ENCODE data around the gene ERRFI1.

Gene ERRFI1

DNA sequence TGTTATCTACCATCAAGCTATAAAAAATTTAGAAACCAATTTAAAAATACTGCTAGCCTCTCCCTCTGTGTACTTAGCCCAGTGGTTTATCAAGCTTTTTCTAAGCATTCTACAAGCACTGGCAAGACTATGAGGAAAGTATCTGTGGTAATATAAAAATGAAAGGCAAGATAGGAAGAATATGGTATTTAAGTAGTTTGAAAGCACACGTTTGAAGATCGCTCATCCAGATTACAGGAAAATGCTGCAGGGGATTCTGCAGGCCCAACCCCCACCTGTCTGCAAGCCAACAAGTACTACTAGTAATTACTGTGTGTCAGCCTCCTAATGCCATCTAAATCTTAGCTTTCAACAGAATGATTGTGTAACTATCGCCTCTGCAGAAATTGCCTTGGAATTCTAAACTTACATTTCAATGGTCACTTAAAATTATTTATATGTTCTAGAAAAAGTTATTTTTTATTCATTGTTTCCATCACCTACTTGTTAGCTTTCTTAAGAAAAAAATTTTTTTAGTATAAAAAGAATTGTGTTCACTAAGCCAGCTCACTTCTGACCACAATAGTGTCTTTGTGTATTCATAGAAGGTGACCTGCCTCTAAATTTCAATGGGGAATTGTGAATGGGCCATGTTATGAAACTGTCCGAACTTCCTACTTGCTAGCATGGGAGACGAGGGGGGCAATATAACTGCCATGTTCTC is 8.5 kb downstream of the ERRFI1 start:
- ATAC-seq: no peak

DNA sequence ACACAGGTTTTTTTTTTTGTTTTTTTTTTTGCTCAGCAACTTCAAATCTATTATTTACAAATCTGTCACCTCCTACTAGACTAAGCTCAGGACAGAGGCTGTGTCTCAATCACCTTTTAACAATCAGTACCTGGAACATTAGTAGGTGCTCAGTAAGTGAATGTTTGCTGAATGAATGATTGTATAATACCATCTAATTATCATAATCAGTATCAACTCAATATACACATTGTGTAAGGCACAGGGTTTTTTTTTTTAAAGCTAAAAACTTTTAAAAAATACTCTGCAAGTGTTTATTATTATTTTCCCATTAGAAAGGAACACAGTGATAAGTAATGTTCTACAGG is 9.2 kb downstream of the ERRFI1 start:
- ATAC-seq: no peak

DNA sequence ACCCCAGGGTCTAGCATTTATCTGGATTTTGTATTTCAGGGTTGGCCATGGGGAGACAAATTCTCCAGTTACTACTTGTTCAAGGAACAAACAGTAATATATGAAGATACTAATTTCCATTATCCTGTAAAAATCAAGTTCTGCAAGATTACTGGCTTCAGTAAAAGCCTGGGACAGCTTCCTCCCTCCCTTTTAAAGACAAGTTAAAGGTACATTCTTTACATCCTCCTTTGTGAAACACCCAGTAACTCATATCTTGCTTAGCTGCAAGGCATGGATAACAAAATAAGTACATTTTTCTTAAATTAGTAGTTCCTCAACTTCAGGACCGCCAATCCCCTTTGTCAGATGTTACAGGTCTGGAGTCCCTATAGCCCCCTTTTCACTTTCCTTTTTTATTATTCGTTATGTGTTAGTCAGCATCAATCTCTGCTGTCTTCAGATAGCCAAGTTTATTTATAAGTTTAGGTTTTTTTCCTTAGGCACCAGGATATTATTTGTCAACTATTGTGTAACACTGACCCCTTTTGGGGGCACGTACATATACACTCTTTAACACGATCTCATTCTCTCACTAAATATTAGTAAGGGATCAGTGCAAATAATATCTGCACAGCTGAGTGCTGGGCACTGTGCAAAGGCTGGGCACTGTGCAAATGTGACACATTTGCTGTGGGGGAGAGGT is 9.8 kb downstream of the ERRFI1 start:
- ATAC-seq: no peak

DNA sequence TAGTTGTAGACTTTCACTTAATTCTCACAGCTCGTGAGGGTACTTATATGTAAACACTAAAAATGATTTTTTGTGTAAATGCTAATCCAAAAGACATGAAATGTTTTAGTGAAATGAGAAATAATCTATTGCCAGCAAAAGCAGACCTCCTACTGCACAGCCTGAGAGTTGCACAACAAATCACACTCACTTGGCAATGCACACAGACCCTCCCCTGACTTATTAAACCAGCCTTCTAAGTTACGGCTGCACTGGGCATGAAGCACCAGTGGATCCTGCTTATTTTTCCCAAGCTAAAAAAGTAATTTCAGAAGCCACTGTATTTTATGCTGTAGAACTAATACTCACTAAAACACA is 10.3 kb downstream of the ERRFI1 start:
- no peak for ATAC-seq

DNA sequence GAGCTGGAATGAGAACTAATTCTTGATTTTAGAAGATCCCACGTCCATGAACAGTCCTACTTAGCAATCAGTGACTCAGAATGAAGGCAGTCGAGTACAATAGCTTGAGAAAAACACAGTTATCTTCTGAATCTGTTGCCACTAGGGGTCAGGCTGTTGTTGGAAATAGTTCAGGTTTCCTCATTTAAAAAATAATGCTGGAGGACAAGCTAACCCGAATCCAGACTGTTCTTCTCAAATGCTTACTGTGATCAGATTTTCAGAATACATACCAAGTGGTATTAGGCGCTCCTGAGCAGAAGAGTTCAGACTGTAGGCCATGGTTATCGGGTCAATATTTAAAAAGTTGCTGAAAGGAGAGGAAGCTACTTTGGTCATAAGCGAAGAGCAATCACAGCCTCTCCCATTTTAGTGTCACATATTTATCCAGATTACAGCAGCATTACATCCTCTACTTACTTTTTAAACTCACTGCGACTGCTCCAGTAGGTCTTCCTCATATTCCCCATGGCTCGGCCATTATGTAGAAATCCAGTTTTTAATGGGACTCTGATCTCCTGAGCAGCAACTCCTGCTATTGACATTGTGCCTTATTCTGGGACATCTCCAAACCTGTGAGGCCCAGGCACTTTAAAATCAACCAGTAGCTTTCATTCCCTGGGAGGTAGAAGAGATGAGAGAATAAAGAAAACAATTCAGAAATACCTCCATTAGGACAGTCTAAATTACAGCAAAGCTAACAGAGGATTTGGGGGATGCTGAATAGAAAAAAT is 10.9 kb downstream of the ERRFI1 start:
- ATAC-seq: peak; percentile 65 to 85

DNA sequence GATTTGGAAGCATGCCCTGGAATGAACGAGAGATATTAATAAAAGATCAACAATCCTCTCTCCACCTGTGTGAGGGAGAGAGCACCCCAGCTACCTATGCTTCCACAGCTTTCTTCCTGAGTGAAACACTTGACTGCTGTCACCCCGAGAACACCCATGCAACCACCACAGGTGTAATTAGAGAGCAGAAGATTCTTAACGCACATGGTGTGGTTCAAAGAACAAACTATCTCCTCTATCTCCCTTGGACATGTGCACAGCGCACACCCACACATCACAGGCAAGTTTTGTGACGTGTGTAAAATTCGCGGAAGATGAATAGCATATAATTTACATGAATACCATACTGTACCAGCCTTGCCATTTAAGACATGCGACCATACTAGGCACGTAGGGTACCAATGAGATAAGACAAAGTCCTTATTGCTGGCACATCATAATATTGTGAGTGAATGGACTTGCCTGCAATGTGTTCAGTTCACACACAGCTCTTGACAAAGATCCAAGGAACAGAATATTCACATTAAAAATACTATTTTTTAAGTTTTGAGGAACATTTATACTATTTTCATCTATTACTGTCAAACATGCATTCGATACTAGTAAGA is 11.6 kb downstream of the ERRFI1 start:
- no peak for ATAC-seq

DNA sequence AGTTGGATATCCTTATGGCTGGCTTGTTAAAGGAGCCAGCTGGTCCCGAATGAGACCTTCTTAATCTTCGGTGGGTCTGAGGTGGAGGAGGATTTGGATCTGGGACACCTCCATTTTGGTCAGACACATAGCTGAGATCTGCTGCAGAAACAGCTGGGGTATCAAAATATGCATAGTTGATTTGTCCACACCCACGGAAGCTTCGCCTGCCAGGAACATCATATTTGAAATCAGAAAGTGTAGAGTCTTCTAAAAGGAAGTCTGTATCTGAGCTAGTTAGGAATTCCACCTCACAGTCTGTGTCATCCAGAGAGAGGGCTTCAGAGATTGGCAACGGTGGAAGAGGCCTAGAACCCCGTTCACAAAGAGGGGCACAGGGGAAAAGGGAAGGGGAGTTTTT is 12.3 kb downstream of the ERRFI1 start:
- ATAC-seq: no peak

DNA sequence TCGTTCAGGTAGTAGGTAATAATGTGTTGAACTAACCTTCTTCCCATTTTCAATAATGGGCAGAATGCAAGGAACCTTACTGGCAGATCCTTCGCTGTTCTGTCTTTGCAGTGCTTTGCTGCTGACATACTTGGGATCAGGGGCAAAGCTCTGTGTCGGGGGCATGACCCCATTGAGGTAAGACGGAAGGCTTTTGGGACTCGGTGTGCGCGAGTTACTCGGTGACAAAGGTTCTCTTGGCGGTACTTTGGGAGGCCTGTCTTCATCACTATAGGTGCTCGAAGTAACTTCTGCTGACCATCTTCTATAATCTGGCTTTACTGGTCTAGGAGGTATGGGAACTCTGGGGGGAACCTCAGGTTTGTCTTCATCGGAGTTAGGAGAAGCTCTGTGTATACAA is 12.7 kb downstream of the ERRFI1 start:
- ATAC-seq: no peak

DNA sequence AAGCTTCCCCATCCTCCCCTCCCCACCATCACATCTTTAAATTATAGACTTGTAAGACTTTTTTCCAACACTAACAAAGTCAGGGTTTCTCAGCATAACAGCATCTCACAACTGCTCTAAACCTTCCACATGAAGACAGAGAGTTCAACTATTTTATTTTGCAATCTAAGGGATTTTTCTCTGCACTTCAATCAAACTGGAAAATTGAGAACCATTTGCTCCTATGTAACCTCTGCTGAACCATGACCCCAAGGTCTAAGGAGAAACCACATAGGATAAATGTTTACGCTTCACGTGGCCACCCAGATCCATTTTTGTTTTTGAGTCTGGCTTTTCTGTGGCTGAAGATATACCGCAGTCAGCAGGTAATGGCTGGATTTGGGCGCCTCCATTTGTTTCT is 13.2 kb downstream of the ERRFI1 start:
- ATAC-seq: no peak

DNA sequence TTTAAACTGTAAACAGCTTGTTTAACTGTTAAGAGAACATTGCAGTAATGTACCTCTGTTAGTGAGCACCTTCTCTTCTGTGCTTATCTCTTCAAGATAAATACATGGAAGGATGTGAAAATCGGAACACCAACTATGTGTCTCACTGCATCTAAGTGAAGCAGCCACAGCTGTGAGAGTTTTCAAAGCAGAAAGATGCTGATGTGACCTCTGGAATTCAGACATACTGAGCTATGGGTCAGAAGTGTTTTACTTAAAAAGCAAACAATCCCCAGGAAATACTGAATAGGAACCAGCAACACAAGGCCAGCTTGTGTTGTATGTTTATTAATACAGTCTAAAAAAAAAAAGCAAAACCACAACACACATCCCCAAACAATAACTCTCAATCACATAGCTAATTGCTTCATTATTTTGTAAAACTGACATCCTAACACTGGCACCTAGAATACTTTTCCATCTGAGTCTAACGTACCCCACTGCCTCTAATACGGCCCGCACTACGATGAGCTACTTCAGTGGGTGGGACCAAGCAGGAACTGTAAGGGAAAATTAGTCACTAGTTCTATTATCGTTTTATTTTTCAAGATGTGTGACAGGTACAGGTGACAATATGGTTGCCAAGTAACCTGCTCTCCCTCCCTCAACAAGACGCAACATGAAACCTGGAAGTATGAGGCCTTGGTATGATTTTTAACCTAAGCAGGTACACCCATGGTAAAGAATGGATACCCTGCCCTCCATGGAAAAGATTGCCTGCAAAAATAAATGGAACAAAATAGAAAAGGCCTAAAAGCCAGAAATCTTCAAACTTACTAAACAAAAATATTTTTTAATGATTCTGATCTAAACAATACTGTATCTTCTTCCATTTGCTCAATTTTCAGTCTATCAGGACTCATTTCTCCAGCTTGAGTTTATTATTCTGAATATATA is 13.9 kb downstream of the ERRFI1 start:
- no peak for ATAC-seq

DNA sequence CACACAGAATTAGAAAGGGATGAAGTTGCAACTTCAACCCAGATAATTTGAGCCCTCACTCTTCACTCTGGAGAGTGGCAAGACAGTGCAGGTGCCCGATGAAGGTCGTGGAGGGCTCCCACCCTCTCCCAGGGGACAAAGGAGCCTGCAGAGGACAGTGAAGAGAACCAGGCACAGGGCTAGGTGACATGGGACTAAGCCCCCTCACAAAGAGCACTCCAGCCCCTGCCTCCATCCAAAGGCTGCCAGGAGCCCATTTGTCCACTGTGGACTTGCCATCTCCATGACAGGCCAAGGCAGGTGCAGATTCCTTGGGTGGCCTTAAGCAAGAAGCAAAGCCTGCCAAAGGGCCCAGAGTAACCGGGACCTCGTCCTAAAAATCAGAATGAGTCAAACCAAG is 15.1 kb downstream of the ERRFI1 start:
- ATAC-seq: no peak

DNA sequence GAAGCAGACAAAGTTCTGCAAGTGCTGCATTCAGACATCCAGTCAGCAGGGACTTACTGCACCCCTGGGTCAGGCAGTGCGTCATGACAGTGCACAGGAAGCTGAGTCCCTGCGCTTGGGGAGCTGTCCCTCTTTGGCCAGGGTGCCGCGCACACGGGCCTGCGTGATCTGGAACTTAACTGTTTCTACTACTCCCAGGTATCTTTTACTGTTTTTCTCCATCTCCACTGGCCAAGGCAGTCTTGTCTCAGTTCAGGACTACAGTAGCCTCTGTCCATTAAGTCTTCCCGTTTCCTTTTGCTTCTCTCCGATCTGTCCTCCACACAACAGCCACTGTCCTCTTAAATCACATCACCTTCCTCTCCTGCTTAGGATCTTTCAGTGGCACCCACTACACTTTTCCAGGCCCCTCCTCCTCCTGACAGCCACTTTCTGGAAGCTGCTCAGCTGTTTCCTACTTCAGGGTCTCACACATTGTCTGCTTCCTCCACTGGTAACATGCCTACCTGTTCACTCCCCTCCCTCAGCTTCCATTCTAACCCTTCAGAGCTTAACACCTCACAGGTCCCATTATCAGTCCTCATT is 15.9 kb downstream of the ERRFI1 start:
- no peak for ATAC-seq

DNA sequence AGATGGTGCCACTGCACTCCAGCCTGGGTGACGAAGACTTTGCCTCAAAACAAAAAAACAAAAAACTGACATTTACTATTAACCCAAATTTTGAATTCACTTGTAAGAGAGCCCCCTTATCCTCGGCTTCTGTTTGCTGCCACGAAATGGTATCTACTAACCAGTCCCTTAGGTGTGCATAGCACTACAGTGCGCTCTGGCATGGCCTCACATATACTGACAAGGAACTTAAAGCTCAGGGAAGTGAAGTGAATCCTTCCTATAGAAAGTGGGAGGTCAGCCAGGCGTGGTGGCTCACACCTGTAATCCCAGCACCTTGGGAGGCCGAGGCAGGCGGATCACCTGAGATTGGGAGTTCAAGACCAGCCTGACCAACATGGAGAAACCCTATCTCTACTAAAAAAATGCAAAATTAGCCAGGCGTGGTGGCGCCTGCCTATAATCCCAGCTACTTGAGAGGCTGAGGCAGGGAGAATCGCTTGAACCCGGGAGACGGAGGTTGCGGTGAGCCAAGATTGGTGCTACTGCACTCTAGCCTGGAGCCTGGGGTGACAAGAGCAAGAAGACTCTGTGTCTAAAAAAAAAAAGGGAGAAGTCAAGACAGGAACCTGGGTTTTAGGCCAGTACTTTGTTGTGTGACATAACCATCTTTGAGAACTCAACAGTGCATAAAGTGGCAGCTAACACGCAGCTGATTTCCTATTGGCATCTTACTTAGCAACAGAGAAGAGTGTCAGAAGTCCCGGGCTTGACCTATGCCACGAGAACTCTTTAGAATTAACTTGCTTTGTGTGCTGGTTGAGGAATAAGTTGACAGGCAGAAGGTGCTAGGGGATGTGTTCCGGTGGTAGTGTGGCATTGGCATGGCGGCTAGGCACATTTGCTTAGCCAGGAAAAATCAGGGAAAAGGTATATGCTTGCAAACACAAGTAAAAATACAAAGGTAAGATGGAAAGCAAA is 16.8 kb downstream of the ERRFI1 start:
- no peak for ATAC-seq

DNA sequence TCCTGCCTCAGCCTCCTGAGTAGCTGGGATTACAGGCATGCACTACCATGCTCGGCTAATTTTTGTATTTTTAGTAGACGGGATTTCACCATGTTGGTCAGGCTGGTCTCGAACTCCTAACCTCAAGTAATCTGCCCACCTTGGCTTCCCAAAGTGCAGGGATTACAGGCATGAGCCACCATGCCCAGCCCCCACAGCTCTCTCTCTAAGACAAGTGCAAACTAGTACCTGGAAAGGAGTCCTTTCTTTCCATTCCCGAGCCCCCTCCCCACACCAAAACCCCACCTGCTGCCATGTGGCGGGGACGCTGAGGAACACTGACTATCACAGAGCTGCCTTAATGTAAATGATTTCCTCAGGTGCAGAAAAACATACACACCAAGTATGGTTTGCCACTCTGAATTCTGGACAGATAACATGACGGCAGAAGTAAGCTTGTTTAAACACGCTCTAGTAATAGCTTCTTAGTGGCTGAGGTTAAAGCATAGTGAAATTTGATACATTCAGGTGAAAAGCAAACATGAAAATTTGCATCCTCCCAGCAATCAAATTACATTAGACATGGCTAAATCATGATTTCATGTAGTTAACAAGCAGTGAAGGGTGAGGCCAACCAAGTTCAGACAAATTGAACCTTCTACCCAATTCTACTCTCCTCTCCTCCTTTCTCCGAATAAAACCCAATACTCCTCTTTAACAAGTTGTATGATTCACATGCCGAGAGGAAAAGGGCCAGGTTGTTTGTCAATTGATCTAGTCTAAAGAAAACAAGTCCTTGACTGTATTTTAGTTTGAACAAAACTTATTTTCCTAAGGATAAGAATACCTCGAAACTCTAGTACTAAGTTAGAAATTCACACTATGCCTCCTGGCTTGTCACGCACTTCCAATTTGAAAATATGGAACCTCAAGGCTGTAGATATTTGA is 19.8 kb downstream of the ERRFI1 start:
- no peak for ATAC-seq

DNA sequence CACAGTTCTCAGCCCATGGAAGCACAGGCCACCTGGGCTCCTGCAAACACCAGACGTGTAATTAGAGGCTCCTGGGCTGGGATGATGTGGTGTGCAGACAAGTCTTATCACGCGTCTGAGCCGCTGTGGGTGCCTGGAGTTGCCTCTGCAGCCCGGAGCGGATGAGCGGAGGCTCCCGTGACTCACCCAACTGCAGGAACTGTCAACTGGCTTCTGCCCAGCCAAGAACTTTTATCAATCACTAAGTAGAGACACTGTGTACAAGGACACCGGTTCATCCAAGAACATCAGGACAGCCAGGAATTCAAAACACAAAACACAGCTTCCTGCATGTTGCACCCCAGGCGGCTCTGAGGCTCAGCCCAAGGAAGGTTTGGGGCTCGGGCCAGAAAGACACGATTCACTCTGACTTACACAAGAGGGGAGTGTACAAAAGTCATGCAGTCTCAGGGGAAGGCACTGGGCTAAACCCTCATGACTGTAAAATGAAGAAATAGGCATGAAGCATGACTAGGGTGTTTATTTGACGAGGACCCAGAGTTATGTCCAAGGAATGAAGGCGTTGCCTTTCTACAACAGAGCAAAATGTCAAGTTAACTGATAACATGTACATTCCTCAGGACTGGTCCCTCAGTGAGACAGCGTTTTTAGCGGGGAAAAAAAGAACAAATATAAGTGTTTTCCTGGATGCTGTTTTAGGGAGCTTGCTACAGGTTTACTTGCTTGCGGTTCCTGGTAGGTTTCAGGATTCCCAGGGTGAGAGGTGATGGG is 21.1 kb downstream of the ERRFI1 start:
- no peak for ATAC-seq

DNA sequence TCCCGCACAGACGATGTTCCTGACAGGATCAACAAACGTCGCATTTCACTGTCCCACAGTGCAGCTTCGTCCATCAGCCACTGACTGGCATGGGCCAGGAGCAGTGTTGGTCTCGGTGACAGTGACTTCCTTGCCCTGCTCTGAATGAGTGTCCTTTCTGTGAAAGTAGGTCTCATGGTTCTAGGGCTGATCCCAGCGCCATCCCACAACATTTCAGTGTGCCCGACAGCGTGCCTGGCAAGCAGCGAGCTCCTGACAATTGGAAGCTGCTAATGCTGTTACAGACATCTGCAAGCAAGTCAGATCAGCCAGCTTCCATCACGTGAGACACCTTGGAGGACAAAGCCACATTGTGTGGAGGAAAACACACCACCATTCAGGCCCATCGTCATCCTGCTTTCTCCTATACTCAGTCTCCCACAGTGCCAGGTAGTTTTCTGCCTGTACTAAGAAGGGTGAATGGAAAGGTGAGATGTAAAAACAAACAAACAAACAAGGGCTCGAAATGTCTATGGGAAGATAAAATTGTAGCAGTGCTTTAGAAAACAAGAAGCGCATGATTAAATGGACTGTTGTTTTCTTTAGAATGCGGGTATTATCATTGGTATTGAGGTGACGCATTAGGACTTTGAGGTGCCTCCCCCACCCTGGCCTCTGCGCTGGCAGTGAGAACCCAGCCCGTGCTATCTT is 21.9 kb downstream of the ERRFI1 start:
- no peak for ATAC-seq

DNA sequence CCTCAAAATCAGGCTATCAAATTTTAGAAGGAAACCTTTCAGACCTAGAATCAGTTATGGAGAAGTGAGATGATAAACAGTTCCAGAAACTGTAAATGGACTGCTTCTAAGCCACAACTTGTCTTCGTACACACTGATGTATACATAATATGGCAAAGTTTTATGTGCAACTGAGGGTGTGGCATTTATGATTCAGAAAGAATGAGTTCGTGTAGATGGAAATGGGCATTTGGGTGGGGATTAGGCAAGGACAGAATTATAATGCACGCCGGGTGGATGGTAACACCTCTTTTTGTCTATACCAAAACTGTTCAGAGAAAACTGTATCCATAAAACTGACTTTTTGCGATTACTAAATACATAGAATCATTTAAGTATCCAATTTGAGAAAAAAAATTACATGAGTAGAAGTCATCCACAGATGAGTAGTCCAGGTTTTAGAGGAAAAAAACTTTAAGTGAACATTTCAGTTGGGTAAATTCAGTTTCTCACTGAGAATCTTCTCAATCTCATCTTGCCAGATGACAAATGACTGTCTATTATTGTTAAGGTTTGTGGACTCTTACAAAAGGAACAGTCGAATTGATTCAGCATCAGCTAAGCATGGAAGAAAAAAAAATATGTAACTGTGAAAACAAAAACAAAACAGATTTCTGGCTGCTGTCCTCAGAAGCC is 22.5 kb downstream of the ERRFI1 start:
- ATAC-seq: no peak

DNA sequence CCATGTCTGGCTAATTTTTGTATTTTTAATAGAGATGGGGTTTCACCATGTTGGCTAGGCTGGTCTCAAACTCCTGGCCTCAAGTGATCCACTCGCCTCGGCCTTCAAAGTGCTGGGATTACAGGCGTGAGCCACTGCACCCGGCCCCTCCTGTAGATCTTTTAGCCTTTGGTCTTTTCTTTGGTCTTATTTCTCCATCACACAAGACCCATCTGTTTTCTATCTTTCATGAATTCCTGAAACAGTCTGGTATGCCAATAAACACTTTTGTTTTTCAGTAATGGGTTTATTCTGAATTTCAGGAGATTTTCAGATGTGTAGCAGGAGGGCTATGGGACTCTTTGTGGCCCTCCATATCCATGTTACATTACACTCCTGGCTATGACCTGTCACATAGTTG is 23.2 kb downstream of the ERRFI1 start:
- ATAC-seq: no peak
